SK-N-SH treated with all-trans-retinoic acid at 6 μM for 48 hours (cell line): ENCODE results near the gene HLA-DMA.

Experiments
- ARNTL ChIP-seq: fragments of 450-650 bp; formaldehyde crosslinking; IDR thresholded peaks from 2 replicates; pipeline ENCODE4 v1.5.0; 2020; ENCODE audit warnings: low read depth, mild to moderate bottlenecking, moderate library complexity, borderline replicate concordance
- CSDC2 ChIP-seq: fragments of 250-450 bp; sonication (Bioruptor Pico); IDR thresholded peaks from 2 replicates; pipeline ENCODE4 v1.5.0; 2020; ENCODE audit warnings: mild to moderate bottlenecking, moderate library complexity
- GLIS3 ChIP-seq: fragments of 250-450 bp; sonication (Bioruptor Pico); IDR thresholded peaks from 2 replicates; pipeline ENCODE4 v1.5.0; 2020; ENCODE audit warnings: mild to moderate bottlenecking, moderate library complexity
- PATZ1 ChIP-seq: fragments of 250-450 bp; sonication (Bioruptor Pico); IDR thresholded peaks from 2 replicates; pipeline ENCODE4 v1.8.0; 2020; ENCODE audit warnings: mild to moderate bottlenecking, moderate library complexity, borderline replicate concordance

- TF ChIP-seq ARNTL (CRISPR knock-in tag) (no peak), GLIS3 (no peak), CSDC2 (no peak), PATZ1 (CRISPR knock-in tag) (no peak)
Measured at GRCh38 chr6:33001685-33002084, 48.8 kb upstream of the HLA-DMA start.
